NCI-H2171 treated with DMSO at 0.1 percent for 48 hours (cell line): ENCODE measurements around the gene ANKK1.

Experiments used
- DNase-seq: peaks from one replicate; lab custom pipeline; 2025; lab: John Stamatoyannopoulos, UW

ANKK1 gene, protein sequence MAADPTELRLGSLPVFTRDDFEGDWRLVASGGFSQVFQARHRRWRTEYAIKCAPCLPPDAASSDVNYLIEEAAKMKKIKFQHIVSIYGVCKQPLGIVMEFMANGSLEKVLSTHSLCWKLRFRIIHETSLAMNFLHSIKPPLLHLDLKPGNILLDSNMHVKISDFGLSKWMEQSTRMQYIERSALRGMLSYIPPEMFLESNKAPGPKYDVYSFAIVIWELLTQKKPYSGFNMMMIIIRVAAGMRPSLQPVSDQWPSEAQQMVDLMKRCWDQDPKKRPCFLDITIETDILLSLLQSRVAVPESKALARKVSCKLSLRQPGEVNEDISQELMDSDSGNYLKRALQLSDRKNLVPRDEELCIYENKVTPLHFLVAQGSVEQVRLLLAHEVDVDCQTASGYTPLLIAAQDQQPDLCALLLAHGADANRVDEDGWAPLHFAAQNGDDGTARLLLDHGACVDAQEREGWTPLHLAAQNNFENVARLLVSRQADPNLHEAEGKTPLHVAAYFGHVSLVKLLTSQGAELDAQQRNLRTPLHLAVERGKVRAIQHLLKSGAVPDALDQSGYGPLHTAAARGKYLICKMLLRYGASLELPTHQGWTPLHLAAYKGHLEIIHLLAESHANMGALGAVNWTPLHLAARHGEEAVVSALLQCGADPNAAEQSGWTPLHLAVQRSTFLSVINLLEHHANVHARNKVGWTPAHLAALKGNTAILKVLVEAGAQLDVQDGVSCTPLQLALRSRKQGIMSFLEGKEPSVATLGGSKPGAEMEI

GRCh38 chr11:113387605-113388211 is at the start of gene ANKK1:
Gene ANKK1, plus strand, starts transcription at chr11:113387779. Its CDS starts 106 bp downstream, at chr11:113387885.
- DNase-seq, result no peak

DNA sequence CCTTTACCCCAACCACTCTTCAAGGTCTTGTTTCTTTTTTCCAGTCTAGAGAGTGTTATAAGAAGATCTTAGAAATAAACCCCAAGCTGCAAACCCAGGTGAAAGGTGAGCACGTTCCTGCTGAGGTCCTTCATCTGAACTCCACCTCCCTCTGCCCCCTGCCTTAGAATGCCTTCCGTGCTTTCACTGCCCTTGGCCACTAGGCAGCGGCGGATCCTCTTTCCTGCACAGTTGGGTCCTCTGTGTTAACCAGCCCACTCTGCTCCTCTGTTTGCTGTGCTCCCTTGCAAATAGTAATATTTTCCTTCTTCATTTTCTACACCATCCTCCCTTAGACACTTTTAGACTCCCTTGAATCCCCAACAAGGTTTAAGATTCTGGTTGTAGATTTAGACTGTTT is 48.8 kb upstream of the ANKK1 start:
- no peak for DNase-seq

- no peak for DNase-seq
These were observed 47.5 kb upstream of the ANKK1 start for GRCh38 chr11:113339929-113340589.

GRCh38 chr11:113341388-113342165 is 46.0 kb upstream of the ANKK1 start:
- DNase-seq, result no peak

- DNase-seq, result no peak
These were observed 41.6 kb upstream of the ANKK1 start for GRCh38 chr11:113345978-113346377.

GRCh38 chr11:113349528-113349927 is 38.1 kb upstream of the ANKK1 start:
- no peak for DNase-seq

DNA sequence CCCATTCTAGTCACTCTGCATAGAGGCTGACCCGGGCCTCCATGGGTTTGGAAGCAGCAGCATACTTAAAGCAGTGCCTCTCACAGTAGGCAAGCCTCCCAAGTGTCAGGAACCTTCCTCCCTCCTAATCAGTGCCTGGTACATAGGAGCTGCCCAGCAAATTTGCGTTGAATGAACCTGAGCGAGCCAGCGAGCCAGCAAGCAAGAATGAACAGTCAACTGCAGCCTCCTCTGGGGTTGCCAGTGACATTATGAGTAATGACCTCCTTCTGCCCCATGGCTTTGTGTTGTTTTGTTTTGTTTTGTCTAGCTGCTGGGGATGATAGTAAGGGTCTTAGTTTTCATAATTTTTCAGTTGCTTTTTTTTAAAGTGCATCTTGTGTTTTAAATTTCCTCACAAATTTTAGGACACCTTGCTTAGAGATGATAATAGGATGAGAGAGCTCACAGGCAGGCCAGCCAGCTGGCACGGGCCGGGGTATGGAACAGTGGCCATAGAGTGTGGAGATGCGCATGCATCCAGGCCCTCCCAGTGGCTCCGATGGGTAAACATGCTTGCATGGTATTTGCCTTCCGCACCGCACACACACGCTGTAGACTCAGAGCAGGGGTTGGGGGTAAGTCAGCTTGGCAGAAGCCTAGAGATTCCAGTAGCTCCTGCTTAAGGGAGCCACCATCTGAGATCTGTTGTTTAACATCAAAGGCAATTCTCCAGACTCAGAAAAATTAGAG is 37.1 kb upstream of the ANKK1 start:
- peak; percentile 62 for DNase-seq

- no peak for DNase-seq
These were observed 36.5 kb upstream of the ANKK1 start for GRCh38 chr11:113351068-113351450.

- DNase-seq, result peak; percentile 92
These were observed 36.1 kb upstream of the ANKK1 start for GRCh38 chr11:113351480-113351879.

GRCh38 chr11:113356203-113356602 is 31.4 kb upstream of the ANKK1 start:
- no peak for DNase-seq

DNA sequence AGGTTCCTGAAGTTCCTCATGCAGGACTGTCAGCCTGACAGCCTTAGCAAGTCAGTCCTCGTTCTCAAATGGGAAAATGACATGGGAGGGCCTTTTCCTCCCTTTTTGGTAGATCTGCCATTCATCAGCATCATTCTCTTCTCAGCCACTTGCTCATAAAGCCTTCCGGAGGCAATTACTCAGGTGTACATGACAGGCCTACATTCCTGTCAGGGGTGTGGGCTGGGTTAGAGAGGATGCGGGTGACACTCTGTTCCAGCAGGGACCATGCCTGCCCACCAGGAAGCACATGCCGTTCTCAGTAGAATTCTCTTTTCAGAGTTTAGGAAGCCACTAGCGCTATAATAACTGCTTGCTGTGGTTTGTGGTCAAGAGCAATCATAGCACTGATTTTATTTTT is 24.2 kb upstream of the ANKK1 start:
- DNase-seq, result no peak

DNA sequence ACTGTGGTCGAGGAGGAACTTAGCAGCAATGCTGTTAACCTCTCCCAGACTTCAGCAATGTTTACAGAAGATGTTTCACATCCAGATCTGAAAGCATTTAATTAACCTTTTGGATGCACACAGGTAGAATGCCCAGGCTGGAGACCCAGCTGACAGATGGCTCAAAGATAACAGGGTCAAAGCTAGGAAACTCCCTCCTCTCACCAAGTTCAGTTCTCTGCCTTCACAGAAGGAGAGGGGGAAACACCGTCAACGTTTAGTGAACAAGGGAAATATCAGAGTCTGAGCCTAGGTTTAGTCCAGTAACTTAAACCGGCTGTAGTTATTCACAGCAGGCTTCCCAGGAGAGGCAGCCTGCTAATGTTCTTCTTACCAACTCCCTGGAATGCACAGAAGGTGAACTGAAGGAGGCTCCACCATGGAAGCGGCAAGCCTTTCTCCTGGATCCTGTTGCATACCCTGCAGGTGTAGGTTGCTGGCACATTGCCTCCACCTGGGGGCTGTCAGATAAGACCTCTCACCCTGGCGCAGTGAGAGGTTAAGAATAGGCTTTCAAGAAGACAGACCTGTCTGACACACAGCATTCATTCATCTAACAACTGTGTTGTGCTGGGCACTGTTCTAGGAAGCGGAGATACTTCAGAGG is 23.5 kb upstream of the ANKK1 start:
- DNase-seq, result no peak

- DNase-seq, result no peak
These were observed 21.7 kb upstream of the ANKK1 start for GRCh38 chr11:113365895-113366294.

DNA sequence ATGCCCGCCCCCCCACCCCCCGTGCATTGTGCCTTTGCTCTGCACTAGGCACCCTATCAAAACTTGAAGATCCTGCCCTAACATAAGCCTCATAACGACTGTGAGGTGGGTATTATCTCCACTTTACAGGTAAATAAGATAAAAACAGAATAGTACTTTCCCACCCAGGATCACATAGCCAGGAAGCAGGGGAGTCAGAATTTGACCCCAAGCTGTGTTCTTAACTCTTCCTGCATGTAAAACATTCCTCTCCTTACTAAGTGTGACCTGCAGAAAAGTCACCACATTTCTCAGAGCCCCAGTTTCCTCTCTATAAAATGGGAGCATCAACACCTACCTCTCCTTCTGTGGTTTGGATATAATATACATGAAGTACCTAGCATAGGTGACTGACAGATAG is 18.2 kb upstream of the ANKK1 start:
- no peak for DNase-seq

DNA sequence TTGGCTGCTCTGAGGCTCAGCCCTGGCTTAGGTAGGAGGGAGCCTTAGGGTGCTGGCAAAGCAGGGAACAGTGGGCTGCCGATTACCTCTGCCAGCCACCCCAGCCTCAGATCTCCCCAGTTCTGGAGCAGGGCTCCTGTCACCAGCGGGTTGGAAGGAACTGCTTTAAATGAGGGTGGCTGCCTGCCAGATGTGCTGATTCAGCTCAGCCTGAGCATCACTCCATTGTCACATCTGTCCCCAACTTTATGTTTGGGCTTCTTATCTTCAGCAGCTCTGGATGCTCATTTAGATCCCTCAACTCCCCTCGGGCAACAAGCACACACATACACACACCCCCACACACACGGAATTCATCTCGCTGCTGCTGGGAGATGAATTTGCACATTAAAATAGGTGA is 16.9 kb upstream of the ANKK1 start:
- no peak for DNase-seq

- DNase-seq, result no peak
These were observed 15.3 kb upstream of the ANKK1 start for GRCh38 chr11:113372309-113372708.

DNA sequence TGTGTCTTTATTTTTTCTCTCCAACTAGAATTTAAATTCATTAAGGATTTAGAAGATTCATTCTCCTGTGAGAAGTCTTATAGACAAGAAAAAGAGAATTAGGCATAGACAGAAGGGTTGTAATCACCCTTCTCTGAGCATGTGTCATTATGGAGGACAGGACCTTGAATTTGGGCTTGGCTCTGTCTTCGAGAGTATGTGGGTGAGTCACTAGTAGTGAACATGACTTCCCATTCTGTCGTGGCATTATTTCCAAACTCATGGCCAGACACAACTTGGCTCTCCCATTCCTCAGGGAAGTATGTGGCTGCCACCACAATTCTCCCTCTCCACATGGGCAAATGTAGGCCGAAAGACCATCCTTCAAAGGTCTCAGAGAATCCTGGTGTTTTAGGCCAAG is 14.3 kb upstream of the ANKK1 start:
- DNase-seq, result no peak

DNA sequence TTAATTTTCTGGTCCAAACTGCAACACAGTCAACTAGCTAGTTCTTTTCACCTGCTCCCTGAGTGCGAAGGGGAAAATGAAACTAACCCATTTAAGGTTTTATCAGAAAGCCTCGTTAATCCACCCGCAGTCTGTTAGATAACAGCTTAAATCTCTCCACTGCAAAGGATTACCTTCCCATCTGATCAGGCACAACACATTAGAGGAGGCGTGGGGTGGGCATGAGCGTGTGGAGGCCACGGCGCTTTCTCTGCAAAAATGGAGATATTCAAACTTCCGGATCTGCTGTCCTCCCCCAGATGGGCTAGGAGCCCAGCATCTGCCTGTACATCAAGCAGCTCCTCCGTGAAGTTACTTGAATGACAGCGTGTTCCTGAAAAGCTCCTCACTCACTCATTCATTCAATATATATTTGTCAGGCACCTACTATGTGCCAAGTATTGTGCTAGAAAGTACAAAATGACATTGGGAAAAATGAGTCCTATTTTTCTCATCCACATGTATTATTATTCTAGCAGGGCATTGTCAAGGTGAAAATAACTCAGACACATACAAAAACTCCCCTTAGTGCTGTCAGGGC is 13.5 kb upstream of the ANKK1 start:
- no peak for DNase-seq

- DNase-seq, result no peak
These were observed 12.2 kb upstream of the ANKK1 start for GRCh38 chr11:113375402-113375801.

DNA sequence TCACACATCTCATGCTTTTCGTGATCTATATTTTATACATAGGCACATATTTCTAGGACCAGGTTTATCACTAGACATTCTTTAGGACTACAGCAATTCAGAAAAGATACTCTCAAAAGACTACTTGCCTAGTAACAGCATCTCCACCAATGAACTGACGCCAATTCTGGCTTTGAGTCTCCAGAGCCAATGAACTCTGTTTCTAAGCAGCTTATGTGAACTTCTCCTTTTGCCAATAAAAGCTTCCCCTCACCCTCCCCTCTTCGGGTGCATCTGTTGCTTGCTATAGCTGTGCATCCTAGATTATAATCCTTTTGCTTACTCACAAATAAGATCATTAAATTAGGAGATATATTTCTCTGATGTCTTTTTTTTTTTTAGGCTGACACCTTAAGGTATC is 11.4 kb upstream of the ANKK1 start:
- DNase-seq, result no peak
